H1 (cell line): ENCODE data around the gene SLC25A51. TPM values are rescaled to one million over a fixed set of nuclear protein-coding genes. Genes with fewer than 3 reads are reported as not detected.

Experiments
- CEBPB ChIP-seq: IDR thresholded peaks from 2 replicates; pipeline ENCODE4 v1.6.1; 2012; ENCODE audit warnings: low read depth, low read length
- CTBP2 ChIP-seq: IDR thresholded peaks from 2 replicates; pipeline ENCODE4 v1.7.0; 2011; ENCODE audit warnings: borderline replicate concordance, mild to moderate bottlenecking, moderate library complexity, mixed read lengths, low read length; ENCODE audit not compliant: insufficient read depth, insufficient read length
- CTCF ChIP-seq, 3 experiments: IDR thresholded peaks; 1 replicate in 2 of 3; 2 replicates in 1 of 3; pipeline versions ENCODE4 v1.5.1 to v1.6.1; 2011; ENCODE audit warnings: low read length in 3 of 3, mild to moderate bottlenecking in 3 of 3, inconsistent platforms in 2 of 3, low read depth in 1 of 3, moderate library complexity in 1 of 3; ENCODE audit not compliant: insufficient read depth in 1 of 3; ENCODE audit errors: control extremely low read depth in 1 of 3
- FOSL1 ChIP-seq: IDR thresholded peaks from 2 replicates; pipeline ENCODE4 v1.6.1; 2011; ENCODE audit warnings: mild to moderate bottlenecking, low read depth, low read length, moderate library complexity; ENCODE audit not compliant: insufficient read depth
- SRF ChIP-seq: IDR thresholded peaks from 2 replicates; pipeline ENCODE4 v1.6.1; 2011; ENCODE audit warnings: mild to moderate bottlenecking, low read depth, low read length, moderate library complexity
- SUZ12 ChIP-seq: fragments of 200-600 bp; sonication (generic); IDR thresholded peaks from 2 replicates; pipeline ENCODE4 v1.6.1; 2012; ENCODE audit warnings: mild to moderate bottlenecking, inconsistent platforms, low read length, moderate library complexity, mixed read lengths
- TBP ChIP-seq: IDR thresholded peaks from 2 replicates; pipeline ENCODE4 v1.6.1; 2011; ENCODE audit warnings: low read depth, low read length, improper control_type of control experiment
- TCF12 ChIP-seq: IDR thresholded peaks from 2 replicates; pipeline ENCODE4 v1.6.1; 2011; ENCODE audit warnings: low read depth, mild to moderate bottlenecking, low read length
- ZNF274 ChIP-seq: IDR thresholded peaks from 2 replicates; pipeline ENCODE4 v1.7.0; 2012; ENCODE audit warnings: low read length, borderline replicate concordance; ENCODE audit errors: extremely low read depth
- polyA plus RNA-seq, 7 experiments: library from polyadenylated mRNA; depleted of rRNA in 3 of 7; stranded (reverse) in 5 of 7; unstranded in 2 of 7; fragments of >200 nt in 5 of 7; fragments of 200-250 nt in 2 of 7; gene quantifications; 1 replicate in 5 of 7; 2 replicates in 1 of 7; 4 replicates in 1 of 7; pipeline versions ENCODE4 v1.2.1 to v1.2.3, GENCODE V29; 2011 to 2013; ENCODE audit warnings: missing spikeins in 2 of 7, mixed read lengths in 2 of 7
- total RNA-seq: library from RNA; stranded (reverse); fragmentation: NEBNext Ultra II Directional; extraction: Animal tissue kit (Norgen Biotek cat#: 25700); gene quantifications from 2 replicates; pipeline ENCODE4 v1.2.1, GENCODE V29; 2021

Gene SLC25A51
- total and polyA plus RNA-seq, 2 of the 8 experiments (the other 6 are each of a cell fraction or from before 2014, with no cell fraction given) = 8.0 to 14.5 TPM

- TF ChIP-seq CTCF (IDR thresholded peaks at IDR 0.05; ENCODE audit: control extremely low read depth in 1 of 3, insufficient read depth in 1 of 3, low read depth in 1 of 3, low read length in 3 of 3) = no peak
- TF ChIP-seq TBP = no peak
- no peak for TF ChIP-seq FOSL1
- no peak for TF ChIP-seq SRF
- TF ChIP-seq TCF12 = no peak
- no peak for TF ChIP-seq ZNF274
- no peak for TF ChIP-seq SUZ12
- TF ChIP-seq CTBP2 = no peak
- no peak for TF ChIP-seq CEBPB
Measured at GRCh38 chr9:37918665-37919170, 14.8 kb upstream of the SLC25A51 start (continued).
